ENCODE data around the gene ISG20.

Gene ISG20

DNA sequence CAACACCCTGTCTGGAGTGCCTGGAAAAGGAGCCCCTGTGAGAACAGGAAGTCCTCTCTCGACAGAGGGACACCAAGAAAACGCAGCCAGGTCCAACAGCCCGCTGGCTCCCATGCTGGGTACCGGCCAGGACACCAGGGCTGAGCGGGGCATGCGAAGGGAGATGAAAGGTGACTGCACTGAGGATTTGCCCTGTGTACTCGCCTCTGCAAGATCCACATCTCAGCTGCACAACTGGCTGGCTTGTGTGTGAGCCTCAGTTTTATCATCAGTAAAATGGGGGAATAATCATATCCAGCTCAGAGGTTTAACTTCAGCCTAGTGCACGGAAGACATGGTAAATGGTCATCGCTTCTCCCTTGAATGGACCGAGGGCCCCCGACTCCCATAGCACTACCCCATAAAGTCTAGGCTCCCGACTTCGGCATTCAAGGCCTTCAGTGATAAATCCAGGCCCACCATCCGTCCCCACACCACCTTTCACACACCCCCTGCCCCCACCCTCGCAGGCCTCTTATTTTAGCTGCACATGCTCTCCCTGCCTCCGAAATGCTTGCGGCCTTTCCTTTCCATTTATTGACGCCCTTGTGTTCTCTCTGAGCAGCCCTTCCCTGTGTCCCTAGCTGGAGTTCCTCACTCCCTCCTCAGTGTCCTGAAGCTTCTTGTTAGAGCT lies 15.8 kb downstream of the ISG20 start:
- TF ChIP-seq, protein P1, sequence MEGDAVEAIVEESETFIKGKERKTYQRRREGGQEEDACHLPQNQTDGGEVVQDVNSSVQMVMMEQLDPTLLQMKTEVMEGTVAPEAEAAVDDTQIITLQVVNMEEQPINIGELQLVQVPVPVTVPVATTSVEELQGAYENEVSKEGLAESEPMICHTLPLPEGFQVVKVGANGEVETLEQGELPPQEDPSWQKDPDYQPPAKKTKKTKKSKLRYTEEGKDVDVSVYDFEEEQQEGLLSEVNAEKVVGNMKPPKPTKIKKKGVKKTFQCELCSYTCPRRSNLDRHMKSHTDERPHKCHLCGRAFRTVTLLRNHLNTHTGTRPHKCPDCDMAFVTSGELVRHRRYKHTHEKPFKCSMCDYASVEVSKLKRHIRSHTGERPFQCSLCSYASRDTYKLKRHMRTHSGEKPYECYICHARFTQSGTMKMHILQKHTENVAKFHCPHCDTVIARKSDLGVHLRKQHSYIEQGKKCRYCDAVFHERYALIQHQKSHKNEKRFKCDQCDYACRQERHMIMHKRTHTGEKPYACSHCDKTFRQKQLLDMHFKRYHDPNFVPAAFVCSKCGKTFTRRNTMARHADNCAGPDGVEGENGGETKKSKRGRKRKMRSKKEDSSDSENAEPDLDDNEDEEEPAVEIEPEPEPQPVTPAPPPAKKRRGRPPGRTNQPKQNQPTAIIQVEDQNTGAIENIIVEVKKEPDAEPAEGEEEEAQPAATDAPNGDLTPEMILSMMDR (IDR thresholded peaks at IDR 0.05; ENCODE audit: borderline replicate concordance, control extremely low read depth, extremely low read depth, insufficient read depth, missing control alignments), result no peak
- DNase-seq (ENCODE audit: low spot score), result no peak
- in situ Hi-C loops (cut with MboI; ENCODE audit: low sequenced_read_pairs, unreplicated experiment), result no loop called here

GRCh38 chr15:88655103-88655553 lies 16.3 kb downstream of the ISG20 start:
- no peak for DNase-seq (ENCODE audit: low spot score)
- in situ Hi-C loops (cut with MboI; ENCODE audit: low sequenced_read_pairs, unreplicated experiment), result no loop called here
- TF ChIP-seq, protein P1 (IDR thresholded peaks at IDR 0.05; ENCODE audit: borderline replicate concordance, control extremely low read depth, extremely low read depth, insufficient read depth, missing control alignments), result no peak

DNA sequence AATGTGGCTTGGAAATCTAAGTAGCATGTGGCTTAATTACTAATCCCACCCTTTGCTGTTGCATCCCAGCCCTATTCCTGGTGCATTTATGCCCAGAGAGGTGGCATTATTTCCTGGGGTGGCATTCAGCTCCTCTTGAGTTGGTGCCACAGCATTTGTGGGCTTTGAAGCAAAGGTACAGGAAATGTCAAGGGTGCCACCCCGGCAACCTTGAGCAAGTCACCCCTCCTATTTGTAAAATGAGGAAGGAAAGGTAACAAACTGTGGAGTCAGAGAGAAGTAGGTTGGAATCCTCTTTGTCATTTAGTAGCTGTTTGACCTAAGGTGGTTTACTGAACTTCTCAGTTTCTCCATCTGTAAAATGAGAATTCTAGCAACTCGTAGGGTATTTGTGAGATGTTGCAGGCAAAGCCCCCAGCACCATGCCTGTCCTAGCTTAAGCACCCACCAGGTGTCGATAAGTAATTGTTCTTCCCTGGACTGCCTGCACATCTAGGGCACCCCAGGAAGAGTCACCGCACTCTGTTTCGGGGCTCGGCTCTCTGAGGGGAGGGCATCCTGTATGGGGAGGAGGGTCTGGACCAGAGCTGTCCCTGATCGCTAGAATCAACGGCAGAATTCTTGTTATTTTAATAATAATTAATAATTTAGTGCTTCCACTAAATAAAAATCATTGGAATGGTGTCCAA lies 17.1 kb downstream of the ISG20 start:
- in situ Hi-C loops (cut with MboI; ENCODE audit: low sequenced_read_pairs, unreplicated experiment), result no loop called here
- no peak for DNase-seq (ENCODE audit: low spot score)
- TF ChIP-seq, protein P1 (IDR thresholded peaks at IDR 0.05; ENCODE audit: borderline replicate concordance, control extremely low read depth, extremely low read depth, insufficient read depth, missing control alignments), result no peak

GRCh38 chr15:88656760-88657221 lies 18.0 kb downstream of the ISG20 start:
- peak; percentile 84 for DNase-seq (ENCODE audit: low spot score)
- in situ Hi-C loops (cut with MboI; ENCODE audit: low sequenced_read_pairs, unreplicated experiment), result no loop called here
- TF ChIP-seq, protein P1 (IDR thresholded peaks at IDR 0.05; ENCODE audit: borderline replicate concordance, control extremely low read depth, extremely low read depth, insufficient read depth, missing control alignments), result no peak

DNA sequence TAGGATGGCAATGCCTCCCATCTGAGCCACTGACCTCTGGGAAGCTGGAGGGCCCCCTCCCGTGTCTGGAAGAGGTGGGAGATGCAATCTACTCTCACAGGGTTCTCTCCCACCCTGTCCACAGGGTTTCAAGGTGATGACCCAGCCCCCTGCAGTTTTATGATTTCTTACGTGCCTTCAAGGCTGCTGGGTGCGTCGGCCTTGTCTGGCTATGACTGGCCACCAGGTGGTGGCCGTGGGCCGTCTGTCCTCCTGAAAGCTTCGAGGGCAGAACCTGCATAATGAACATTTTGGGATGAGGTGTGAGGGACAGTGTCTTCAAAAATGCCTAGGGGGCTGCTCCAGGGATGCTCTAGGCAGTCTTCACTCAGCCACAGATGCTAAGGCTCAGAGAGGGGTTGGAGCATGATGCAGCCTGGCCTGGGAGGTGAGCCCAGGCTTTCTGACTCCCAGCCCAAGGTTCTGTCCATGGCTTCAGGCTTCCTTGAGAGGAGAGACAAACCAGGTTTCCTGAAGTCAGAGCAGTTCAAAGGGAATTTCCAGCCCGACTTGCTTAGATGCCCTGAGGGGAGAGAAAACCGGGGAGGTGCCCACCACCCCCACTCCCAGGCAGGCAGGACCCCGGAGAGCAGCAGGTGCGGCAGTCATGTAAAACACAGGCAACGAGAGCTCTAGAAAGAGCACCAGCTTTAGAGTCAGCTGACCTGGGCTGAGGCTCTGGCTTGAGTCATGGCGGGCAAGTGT lies 18.7 kb downstream of the ISG20 start:
- peak; percentile 75 for DNase-seq (ENCODE audit: low spot score)
- in situ Hi-C loops (cut with MboI; ENCODE audit: low sequenced_read_pairs, unreplicated experiment), result no loop called here
- TF ChIP-seq, protein P1 (IDR thresholded peaks at IDR 0.05; ENCODE audit: borderline replicate concordance, control extremely low read depth, extremely low read depth, insufficient read depth, missing control alignments), result peak; percentile 46
